HEK293T (cell line): ENCODE measurements around the gene MAGOH.

Experiments
- ARNT ChIP-seq: fragments of 450-650 bp; IDR thresholded peaks from 2 replicates; pipeline ENCODE4 v1.6.1; 2017; ENCODE audit warnings: mild to moderate bottlenecking
- FOXM1 ChIP-seq: fragments of 450-650 bp; IDR thresholded peaks from 2 replicates; pipeline ENCODE4 v1.6.1; 2017; ENCODE audit warnings: mild to moderate bottlenecking, borderline replicate concordance

DNA sequence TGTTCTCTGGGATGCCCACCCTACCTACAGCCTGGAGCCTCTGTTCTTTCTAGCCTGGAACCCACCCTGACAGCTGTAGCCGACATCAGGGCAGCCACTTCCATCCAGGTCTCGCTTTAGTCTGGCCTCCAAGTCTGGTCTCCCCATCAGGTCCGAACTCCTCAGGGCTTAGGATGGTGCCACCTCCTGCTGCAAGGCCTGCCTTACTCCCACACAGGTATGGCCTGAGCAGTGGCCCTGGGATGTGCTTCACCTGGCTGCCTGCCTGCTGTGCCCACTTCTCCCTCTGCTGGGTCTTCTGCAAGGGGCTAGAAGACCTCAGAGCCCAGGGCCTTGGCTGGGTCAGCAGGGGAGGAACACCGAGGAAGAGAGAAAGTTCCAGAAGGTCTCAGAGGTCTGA is 35.7 kb upstream of the MAGOH start:
- TF ChIP-seq ARNT (no peak), FOXM1 (no peak)
